COR-L47 (cell line): ENCODE data around the gene TFF2.

Source experiments
- DNase-seq: peaks from one replicate; lab custom pipeline; 2025; lab: John Stamatoyannopoulos, UW

Gene TFF2, protein sequence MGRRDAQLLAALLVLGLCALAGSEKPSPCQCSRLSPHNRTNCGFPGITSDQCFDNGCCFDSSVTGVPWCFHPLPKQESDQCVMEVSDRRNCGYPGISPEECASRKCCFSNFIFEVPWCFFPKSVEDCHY

DNA sequence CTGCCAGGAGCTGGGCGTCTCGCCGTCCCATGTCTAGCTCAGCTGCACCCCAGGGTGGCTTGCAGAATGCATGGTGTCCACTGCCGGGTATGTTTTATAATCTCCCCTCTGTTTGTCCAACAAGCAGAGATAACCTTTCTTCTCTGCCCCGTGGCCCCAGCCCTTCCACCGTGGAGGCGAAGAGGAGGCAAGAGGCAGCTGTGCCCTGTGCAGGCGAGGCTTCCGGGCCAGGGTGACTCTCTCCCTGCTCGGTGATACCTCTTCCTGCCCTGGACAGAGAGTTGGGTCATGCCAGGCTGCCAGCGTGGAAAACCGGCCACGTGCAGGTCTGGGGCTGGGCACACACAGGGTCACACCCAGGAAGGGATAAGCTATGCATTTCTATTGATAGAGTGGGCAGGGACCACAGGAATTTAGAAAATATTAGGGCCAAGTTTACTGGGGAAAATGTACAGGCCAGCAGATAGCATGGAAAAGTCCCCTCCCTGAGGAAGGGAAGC, at the start of gene TFF2:
TFF2 (minus strand) TSS at position 68 of the 500 bp plus-strand sequence; CDS start at position 31, 37 bp downstream.
- no peak for DNase-seq

DNA sequence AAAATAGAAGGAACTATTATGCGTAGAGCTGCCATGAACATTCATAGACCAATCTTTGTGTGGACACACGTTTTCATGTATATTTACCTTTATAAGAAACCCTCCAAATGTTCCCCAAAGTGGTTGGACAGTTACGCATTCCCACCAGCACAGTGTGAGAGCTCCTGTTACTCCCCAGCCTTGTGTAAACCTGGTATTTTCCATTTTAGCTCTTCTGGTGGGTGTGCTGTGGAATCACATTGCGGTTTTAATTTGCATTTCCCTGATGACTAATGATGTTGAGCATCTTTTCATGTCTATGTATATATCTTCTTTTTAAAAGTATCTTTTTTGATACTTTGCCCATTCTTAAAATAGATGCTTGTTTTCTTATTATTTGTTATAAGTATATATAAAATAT, 49.7 kb upstream of the TFF2 start:
- no peak for DNase-seq

DNA sequence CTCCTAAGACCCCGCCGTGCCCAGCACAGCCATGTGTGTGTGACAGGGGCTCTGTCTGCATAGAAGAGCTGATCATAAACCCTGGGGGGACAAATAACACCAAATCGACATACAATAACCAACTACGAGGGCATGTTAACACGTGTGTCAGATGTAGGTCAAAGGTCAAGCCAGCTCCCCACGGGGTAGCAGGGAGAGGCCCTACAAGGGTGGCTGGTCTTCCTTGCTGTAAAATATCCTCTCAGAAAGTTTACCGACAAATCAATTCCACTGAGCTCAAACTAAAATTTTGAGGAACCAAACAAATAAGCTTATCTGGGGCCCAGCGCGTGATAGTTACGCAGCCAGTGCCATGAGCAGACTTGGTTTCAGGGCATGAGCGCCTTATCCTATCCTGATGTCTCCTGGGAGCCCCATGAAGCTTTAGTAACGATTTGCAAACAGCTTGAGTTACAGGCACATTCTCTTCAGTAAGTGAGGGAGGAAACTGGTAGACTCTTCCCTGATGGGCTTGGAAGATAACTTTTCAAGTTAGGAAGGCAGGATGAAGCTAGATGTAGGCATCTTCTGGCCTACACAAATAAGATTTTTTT, 47.7 kb upstream of the TFF2 start:
- no peak for DNase-seq

DNA sequence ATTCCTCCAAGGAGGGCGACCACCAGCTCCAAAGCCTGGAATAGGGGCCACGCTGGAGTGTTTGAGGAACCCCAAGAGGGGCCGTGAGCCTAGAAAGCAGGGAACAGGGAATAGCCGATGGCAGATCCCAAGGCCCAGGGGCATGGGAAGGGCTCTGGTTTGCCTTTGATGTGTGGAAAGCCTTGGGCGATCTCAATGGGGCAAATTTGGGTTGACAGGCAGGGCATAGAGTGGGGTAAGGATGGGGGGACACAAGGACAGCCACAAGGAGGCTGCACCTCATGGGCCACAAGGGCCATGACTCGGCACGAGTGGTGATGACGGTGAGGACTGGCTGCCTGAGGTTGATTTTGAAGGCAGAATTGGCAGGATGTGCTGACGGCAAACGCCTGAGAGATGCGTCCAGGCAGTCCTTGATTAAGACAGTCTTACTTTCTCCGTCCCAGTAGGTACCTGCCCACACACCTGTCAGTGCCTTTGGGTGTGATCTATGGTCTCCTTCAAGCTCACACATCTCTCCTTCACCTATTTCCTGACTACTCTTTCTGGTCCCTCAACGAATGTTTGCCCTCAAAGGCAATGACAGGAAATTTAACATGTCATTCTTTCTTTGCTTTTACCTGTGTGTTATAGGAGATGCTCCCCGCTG, 47.1 kb upstream of the TFF2 start:
- DNase-seq, result no peak

DNA sequence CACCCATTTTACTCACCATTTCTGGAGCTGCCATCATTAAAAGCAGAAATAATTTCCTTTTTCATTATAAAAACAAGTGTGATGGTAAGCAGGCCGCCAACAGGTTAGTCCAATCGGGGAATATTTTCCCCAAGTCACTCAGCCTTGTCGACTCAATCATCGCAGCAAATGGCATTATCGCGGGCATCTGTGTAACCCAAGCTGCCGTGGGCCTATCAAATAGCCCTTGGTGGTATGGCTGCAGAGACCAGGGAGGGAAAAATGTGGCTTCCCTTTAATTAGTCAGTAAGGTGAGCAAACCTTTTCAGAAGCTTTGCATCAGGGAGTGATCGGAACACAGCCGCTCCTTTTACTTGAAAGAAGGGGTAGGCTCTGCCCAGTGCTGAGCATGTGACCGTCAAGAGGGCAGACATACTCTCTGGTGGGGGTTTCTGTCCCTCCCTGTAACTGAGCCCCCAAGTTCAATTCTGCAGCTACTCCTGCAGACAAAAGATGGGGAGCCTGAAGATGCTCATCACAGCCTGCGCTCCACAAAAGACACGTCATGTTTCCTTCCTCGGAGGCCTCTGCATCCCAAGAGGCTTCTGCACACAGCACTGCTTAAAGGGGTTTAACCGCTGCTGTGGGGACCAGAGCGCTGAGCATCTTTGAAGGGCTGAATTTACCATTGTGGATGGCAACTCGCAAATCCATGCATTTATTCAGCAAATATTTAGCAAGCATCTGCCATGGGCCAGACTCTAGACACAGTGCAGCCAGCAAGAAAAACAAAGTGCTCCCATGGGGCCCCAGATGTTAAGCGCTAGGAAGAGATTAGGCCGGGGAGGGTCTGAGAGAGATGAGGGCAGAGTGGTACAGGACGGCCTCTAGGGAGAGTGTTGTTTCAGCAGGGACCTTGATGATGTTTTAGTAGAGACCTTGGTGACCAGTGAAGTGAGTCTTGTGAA, 46.3 kb upstream of the TFF2 start:
- DNase-seq, result no peak

DNA sequence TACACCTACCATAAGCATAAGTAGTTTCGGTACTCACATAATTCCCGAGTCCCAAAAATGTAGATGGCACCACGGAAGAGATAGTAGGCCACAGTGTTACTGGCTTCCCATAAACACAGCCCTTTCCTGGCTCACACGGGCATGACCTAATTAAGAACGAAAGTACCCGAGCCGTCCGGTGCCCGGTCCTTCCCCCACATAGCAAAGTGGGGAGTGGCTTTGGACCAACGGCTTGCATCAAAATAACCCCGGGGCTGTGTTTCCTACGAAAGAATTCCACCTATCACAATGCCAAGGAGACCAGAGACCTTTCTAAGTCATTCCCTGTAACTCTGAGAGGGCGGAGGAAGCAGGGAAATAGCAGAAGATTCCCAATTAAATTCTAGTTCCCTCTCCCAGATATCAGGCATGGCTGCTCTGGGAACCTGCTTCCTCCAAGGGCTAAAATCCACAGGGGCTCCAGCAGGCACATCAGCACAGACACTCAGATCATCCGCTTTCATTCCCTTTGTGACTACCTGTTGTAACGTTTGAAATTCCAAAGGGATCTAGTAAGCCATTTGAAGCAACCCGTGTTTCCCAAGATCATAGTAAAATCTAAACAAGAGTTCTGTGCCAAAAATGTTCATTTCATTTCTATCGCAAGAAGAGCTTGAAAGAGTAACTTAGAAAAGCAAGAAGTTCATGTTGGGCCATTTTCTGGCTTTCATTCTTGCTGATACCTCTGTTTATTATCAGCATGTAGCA, 45.3 kb upstream of the TFF2 start, which contains the start of gene TMPRSS3:
TMPRSS3 (minus strand) TSS at position 148 of the 747 bp plus-strand sequence. CDS start 635 bp downstream, outside the sequence.
- DNase-seq, result no peak

DNA sequence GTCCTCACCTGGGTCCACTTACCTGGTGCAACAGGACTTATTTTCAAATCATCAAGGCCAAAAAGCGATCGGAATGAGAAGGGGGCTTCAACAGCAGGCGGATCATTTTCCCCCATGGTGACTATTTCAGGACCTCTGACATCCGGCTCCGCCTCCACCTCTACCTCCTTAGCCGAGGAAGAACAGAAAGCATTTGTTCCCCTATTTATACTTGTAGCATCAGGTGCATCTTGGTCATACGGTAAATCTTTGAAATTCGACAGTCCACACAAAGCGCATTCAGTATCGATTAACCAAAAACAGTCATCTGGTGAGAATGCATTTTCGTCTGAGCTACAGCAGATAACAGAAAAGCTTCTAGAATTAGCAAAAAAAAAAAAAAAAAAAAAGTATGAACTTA, 44.5 kb upstream of the TFF2 start:
- no peak for DNase-seq

DNA sequence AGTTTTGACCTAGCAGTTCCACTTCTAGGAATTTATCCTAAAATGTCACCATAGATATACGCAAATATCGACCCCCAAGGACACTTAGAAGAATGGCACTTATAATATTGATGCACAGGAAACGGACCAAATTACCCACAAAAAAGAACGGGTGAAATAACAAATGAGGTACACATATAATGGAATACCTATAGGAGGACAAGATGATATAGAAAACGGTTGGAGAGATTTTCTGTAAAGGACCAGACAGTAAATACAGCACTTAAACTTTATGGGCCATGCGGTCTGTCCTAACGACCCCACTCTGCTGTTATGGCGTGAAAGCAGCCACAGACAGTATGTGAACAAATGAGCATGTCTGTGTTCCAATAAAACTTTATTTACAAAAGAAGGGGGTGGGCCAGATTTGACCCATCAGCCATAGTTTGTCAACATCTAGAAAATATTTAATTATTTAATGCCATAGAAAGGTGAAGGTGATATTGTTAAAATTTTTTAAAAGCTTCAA, 42.7 kb upstream of the TFF2 start:
- DNase-seq, result no peak

DNA sequence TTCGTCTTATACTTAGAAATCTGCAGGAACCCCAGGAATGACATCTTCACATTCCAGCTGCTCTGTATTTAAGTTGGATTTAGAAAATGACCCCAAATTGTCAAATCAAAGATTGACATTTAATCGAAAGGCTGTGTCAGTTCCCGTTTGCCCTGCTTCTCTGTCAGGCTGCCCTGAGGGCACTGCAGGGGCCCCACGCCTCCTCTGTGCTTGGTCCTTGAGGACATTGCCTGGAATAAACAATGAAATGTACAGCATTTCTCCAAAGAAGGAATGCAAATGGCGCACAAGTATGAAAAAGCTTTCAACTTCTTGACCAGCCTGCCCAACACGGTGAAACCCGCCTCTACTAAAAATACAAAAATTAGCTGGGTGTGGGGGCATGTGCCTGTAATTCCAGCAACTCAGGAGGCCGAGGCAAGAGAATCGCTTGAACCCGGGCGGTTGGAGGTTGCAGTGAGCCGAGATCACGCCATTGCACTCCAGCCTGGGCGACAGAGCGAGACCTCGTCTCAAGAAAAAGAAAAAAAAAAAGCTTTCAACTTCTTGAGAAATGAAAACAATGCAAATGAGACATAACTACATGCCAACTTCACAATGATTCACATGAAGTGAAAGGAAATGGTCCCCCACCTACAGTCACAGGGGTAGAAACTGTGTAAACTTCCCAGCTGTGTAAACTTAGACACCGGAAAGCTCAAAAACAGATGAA, 42.1 kb upstream of the TFF2 start:
- DNase-seq, result no peak

DNA sequence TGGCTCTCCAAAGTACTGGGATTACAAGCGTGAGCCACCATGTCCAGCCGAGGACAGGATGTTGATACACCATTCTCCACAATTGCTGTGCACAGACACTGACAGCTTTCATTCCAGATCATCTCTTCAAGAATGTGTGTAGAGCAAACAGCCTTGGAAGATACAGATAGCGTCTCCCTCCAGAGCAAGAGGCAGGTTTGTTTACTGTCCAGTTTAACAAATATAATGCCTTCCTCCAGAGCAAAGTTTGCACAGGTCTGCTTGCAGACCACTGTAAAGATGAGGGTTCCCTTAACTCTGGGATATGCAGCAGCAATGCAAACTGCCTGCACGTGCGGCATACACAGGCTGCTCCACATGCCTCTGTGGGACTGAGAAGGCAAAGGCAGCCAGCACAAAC, 40.5 kb upstream of the TFF2 start:
- DNase-seq, result no peak

DNA sequence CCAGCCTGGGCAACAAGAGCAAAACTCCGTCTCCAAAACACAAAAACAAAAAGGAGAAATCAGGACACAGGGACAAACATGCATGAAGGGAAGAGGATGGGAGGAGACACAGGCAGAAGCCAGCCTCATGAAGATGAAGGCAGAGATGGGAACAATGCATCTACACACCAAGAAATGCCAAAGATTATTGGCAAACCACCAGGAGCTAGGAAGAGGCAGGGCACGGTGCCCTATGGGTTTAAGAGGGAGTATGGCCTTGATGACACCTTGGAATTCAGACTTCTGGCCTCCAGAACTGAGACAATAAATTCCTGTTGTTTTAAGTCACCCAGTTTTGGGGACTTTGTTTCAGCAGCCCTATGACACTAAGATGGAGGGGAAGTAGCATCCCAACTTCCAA, 39.9 kb upstream of the TFF2 start:
- no peak for DNase-seq

DNA sequence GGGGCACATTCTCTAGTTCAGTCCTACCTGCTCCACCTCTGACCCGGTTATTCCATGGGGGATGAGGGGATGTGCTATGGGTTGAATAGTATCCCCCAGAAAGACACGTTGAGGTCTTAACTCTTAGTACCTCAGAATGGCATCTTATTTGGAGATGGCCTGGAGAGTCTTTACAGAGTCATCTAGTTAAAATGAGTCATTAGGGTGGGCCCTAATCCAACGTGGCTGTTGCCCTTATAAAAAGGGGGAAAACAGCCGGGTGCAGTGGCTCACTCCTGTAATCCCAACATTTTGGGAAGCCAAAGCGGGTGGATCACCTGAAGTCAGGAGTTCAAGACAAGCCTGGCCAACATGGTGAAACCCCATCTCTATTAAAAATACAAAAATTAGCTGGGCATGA, 39.4 kb upstream of the TFF2 start:
- no peak for DNase-seq

DNA sequence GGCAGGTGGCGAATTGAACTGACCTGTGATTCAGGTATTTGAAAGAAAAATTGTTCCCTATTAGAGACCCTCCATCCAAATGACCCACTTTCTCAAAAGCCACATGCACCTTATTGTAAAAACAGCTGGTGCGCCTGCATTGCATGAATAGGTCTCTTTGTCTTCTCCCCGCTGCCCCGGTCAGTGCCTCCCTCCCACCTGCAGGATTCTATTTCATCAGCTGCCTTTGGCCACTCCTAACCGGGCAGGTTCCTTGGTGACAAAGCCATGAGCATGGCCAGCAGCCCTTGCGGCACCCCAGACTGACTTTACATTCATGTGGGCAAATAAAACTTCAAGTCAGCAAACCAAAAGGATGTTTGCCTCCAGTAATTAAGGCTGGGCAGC, 38.6 kb upstream of the TFF2 start:
- DNase-seq, result peak; percentile 26

DNA sequence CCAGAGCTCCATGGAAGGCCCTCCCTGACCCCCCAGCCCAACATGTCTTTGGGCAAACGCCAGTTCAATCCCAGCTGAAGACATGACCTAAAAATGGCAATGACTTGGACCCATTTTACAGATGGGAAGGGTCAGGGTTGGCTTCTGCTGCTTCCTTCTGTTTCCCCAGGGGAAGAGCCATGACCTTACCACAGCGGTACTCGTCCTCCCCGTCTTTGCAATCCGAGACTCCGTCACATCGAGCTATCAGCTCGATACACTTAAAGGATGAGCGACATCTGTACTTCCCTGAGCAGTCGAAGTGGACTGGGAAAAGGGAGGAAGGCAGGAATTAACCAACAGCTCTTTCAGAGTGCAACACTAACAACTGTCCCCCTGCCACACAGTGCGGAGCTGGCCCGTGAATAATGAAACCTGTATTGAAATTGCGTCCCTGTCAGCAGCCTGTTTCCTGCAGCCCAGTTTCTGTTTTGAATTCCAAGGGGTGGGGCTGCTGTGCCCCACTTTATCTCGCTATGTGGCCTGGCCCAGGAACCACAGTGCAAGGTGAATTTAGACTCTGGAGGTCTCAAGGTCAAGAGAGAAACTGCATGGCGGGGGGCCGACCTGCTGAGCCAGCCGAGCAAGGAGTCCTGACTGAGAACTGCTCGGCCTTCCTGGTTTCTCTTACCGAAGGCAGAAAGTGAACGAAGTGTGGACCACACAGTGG, 38.1 kb upstream of the TFF2 start:
- DNase-seq, result no peak

DNA sequence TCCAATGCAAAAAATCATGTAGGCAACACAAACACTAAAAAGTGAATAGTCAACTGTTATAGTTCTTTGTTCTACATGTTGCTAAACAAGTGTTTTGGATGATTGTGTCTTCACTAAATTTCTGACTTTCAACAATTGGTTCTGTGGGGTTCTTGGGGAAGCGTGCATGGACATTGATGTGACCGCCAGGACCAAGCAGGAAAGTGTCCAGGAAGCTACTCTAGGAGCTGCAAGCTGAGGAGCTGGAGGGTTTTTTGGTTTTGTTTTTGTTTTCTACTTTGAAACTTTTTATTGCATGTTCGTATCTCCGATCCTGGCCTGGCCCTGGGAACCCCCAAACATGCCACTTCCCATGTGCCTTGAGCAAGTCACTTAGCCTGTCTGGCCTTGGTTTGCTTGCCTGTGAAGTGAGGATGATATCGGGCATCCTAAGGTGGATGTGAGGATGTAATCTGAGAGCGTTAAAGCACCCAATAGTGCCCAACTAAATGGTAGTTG, 37.1 kb upstream of the TFF2 start:
- DNase-seq, result no peak

DNA sequence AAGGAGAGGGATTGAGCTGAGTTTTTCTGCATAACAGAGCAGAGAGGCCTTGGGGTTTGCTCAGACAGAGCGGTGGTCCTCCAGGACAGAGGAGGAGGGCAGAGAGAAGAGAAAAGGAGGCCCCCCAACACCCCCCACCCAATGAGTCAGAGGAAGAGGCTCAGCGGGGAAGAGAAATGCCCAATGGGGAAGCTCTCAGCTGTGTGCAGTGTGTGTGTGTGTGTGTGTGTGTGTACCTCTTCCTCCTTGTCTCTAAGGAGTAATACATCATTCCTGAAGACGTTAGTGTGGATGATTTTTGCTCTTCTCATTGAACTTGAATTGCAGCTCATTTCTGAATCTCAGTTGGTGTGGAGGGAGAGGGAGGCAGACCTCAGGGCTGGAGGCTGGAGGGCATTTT, 36.4 kb upstream of the TFF2 start:
- DNase-seq, result no peak

DNA sequence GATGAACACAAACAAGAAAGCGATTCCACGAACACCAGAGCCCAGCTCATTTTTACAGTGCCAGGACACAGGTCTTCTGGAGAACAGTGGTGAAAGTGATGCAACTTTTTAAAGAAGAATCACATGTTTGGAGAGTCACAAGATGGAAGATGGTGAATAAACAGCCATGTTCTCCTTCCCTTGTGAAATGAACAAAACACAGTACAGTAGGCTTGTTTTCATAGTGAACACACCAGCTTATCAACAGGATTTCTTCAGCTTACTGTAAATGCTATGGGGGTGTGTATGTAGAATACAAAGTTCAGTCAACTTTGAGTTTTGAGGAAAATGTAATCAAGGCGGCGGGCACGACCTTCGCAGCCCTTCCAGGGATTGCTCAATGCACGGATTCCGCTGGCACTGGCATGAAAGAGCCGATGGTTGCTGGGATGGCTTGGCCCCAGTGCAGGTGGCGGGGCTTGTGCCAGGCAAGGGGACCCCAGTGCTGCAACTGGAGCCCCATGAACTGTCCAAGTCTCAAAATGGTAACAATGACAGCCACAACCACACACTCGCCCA, 35.3 kb upstream of the TFF2 start:
- no peak for DNase-seq

DNA sequence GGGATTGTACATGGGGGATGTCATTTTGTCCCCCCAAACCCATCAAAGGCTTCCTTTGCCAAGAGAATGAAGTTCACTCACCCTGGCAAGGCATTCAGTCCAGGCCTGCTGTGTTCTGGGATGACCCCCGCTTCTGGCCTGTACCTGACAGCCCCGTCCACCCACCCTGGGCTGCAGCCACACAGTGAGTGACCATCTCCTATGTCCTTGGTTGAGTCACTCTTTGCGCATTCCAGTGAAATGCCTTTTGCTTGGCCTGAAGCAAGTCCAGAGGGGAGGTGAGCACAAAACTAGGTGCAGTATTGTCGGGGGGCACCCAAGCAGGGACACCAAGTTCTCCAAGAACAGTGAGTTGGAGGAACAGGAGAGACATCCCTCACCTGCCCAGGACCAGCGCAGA, 34.8 kb upstream of the TFF2 start:
- no peak for DNase-seq

DNA sequence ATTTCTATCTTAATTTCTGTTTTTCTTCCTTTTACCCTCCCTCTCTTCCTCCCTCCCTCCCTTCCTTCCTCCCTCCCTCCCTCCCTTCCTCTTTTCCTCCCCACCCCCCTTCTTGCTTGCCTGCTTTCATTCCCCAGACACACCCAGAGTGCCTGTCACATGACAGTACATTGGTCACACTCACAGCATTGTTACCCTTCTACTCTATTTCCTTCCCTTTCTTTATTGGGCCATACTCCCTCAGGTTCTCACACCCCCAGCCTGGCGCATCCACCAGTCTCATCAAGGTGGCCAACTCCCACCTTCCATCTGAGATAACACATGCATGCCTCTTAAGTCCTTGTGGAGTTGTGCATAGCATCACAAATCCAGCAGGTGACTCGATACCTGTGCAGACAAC, 34.2 kb upstream of the TFF2 start:
- no peak for DNase-seq
